ENCODE data around the gene ADRA2C. TPM values are rescaled to one million over a fixed set of nuclear protein-coding genes. Genes with fewer than 3 reads are reported as not detected.
A peak's percentile ranks its signal among the peaks of the same experiment; 100 is the strongest.

The ADRA2C gene
- polyA plus RNA-seq, 1 of the 3 experiments (the other 2 are of a cell fraction), result 0.15 TPM

DNA sequence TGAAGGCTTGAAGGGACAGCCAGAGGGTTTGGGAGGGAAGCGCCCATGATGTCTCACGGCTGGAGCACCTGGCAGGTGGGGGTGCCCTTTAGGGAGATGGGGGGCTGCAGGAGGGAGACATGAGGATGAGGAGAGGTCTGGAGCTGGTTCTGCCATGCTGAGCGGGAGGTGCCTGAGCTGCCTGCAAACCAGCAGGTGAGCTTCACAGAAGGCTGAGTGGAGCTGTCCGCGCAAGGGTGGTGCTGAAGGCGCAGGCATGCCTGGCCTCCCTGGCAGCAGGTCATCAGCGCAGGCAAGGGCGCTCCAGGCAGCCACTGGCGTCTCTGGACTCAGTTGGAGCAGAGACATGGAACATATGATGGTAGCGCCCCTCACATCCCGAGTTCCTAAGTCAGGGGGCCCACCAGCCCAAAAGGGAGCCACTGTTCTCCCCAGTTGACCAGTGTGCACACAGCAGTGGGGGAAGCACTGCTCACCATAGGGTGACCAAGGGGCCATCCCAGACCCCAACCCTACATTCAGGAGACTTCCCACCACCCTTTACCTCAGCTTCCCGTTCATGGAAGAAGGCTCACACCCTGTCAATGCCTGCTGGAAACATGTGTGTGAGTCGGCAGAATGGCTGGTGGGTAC is 25.8 kb downstream of the ADRA2C start:
- Histone ChIP-seq H3K27me3 (ENCODE audit: insufficient read depth) (no peaks in the 10 kb centered on the region), H3K4me3 (ENCODE audit: low read depth in 2 of 2, low read length in 1 of 2) (no peak overlapping the region), H3K4me1 (ENCODE audit: control insufficient read depth in 1 of 2, insufficient read depth in 2 of 2, low read depth in 1 of 2, low read length in 1 of 2) (peaks cover 0 to 33% of the 10 kb centered on the region in 2 experiments; a peak in 1 of 4 replicates), H3F3A (replicated peaks; ENCODE audit: insufficient read depth) (no peaks in the 10 kb centered on the region), H2AFZ (ENCODE audit: low read depth) (no peak overlapping the region), H3K9me3 (no peaks in the 10 kb centered on the region), H3K27ac (ENCODE audit: low read depth in 2 of 2, low read length in 1 of 2) (no peak overlapping the region), H3K9ac (no peak overlapping the region), H3K36me3 (replicated peaks in 1 of 2; ENCODE audit: control insufficient read depth in 1 of 2, insufficient read depth in 2 of 2, low read length in 1 of 2) (no peaks in the 10 kb centered on the region), H3K4me2 (no peak overlapping the region), H3K79me2 (ENCODE audit: insufficient read depth) (no peaks in the 10 kb centered on the region), H3K9me2 (no peaks in the 10 kb centered on the region), H4K20me1 (ENCODE audit: insufficient read depth) (no peaks in the 10 kb centered on the region)
- ChIA-PET POLR2A (no interaction called here), CTCF (interaction anchor here (1.0 to 12.6 kb wide), 10 partner anchors 17 to 90 kb away, joined by 3 to 144 read pairs (median 4); no protein-coding TSS in a partner anchor)
- DNase-seq, result no peak
- WGBS (ENCODE audit: low lambda C conversion rate), result 62% methylated on average over 7 of the region's 13 CpGs
- no peak for TF ChIP-seq YY1 (IDR thresholded peaks at IDR 0.05; ENCODE audit: low read depth)
- TF ChIP-seq, protein P1, sequence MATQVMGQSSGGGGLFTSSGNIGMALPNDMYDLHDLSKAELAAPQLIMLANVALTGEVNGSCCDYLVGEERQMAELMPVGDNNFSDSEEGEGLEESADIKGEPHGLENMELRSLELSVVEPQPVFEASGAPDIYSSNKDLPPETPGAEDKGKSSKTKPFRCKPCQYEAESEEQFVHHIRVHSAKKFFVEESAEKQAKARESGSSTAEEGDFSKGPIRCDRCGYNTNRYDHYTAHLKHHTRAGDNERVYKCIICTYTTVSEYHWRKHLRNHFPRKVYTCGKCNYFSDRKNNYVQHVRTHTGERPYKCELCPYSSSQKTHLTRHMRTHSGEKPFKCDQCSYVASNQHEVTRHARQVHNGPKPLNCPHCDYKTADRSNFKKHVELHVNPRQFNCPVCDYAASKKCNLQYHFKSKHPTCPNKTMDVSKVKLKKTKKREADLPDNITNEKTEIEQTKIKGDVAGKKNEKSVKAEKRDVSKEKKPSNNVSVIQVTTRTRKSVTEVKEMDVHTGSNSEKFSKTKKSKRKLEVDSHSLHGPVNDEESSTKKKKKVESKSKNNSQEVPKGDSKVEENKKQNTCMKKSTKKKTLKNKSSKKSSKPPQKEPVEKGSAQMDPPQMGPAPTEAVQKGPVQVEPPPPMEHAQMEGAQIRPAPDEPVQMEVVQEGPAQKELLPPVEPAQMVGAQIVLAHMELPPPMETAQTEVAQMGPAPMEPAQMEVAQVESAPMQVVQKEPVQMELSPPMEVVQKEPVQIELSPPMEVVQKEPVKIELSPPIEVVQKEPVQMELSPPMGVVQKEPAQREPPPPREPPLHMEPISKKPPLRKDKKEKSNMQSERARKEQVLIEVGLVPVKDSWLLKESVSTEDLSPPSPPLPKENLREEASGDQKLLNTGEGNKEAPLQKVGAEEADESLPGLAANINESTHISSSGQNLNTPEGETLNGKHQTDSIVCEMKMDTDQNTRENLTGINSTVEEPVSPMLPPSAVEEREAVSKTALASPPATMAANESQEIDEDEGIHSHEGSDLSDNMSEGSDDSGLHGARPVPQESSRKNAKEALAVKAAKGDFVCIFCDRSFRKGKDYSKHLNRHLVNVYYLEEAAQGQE (IDR thresholded peaks at IDR 0.05; ENCODE audit: low read depth, low read length), result peak; percentile 81

DNA sequence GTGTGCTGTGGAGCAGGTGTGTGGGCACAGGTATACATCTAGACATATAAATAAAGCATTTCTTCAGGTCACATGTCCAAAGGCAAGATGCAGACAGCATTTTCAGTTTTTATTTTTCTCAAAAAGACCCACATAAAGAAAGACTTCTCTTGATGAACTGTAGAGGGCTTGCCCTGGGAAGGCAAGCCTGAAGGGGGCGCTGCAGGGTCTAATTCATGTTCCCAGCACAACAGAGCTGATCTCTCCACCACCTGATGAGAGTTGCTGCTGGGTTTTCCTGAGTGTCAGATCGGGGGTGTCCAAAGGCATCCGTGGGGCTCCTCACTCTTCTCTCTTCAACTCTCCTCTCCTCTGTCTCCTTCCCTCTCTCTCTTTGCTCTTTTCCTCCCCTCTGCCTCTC is 26.6 kb downstream of the ADRA2C start:
- no peaks in the 10 kb centered on the region for H3K9me3 ChIP-seq
- no peaks in the 10 kb centered on the region for H3K9me2 ChIP-seq
- no peak overlapping the region for H3K9ac ChIP-seq
- DNase-seq, result peak; percentile 72
- ChIA-PET CTCF (interaction anchor here (0.5 to 12.6 kb wide), 20 partner anchors 9 to 372 kb away, joined by 3 to 144 read pairs (median 4); no protein-coding TSS in a partner anchor), POLR2A (no interaction called here)
- H3K27me3 ChIP-seq (ENCODE audit: insufficient read depth), result no peaks in the 10 kb centered on the region
- H4K20me1 ChIP-seq (ENCODE audit: insufficient read depth), result no peaks in the 10 kb centered on the region
- H3K4me3 ChIP-seq (ENCODE audit: low read depth in 2 of 2, low read length in 1 of 2), result no peak overlapping the region
- H2AFZ ChIP-seq (ENCODE audit: low read depth), result no peak overlapping the region
- no peak overlapping the region for H3K4me2 ChIP-seq
- H3K36me3 ChIP-seq (replicated peaks in 1 of 2; ENCODE audit: control insufficient read depth in 1 of 2, insufficient read depth in 2 of 2, low read length in 1 of 2), result no peaks in the 10 kb centered on the region
- H3F3A ChIP-seq (replicated peaks; ENCODE audit: insufficient read depth), result no peaks in the 10 kb centered on the region
- H3K4me1 ChIP-seq (ENCODE audit: control insufficient read depth in 1 of 2, insufficient read depth in 2 of 2, low read depth in 1 of 2, low read length in 1 of 2), result peaks cover 0 to 26% of the 10 kb centered on the region in 2 experiments; a peak in 1 of 4 replicates
- no peaks in the 10 kb centered on the region for H3K79me2 ChIP-seq (ENCODE audit: insufficient read depth)
- H3K27ac ChIP-seq (ENCODE audit: low read depth in 2 of 2, low read length in 1 of 2), result no peak overlapping the region
- 3% methylated on average over 3 of the region's 3 CpGs for WGBS (ENCODE audit: low lambda C conversion rate)
- no peak for TF ChIP-seq FOXJ3 (CRISPR knock-in tag; IDR thresholded peaks at IDR 0.05)
- TF ChIP-seq, protein P2, sequence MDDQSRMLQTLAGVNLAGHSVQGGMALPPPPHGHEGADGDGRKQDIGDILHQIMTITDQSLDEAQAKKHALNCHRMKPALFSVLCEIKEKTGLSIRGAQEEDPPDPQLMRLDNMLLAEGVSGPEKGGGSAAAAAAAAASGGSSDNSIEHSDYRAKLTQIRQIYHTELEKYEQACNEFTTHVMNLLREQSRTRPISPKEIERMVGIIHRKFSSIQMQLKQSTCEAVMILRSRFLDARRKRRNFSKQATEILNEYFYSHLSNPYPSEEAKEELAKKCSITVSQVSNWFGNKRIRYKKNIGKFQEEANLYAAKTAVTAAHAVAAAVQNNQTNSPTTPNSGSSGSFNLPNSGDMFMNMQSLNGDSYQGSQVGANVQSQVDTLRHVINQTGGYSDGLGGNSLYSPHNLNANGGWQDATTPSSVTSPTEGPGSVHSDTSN (IDR thresholded peaks at IDR 0.05), result no peak
- no peak for TF ChIP-seq EP300 (IDR thresholded peaks at IDR 0.05; ENCODE audit: borderline replicate concordance in 1 of 2, low read depth in 1 of 2, low read length in 1 of 2)
- no peak for TF ChIP-seq RCOR1 (IDR thresholded peaks at IDR 0.05; ENCODE audit: low read length)
- TF ChIP-seq GABPA (IDR thresholded peaks at IDR 0.05; ENCODE audit: low read depth), result no peak
- no peak for TF ChIP-seq MXI1 (IDR thresholded peaks at IDR 0.05; ENCODE audit: low read depth, low read length)
- no peak for TF ChIP-seq ELF1 (IDR thresholded peaks at IDR 0.05)
- TF ChIP-seq SMC3 (IDR thresholded peaks at IDR 0.05; ENCODE audit: low read depth, low read length), result peak; percentile 33; the same call in 1 of the 2 replicates
- TF ChIP-seq RAD21 (IDR thresholded peaks at IDR 0.05; ENCODE audit: low read length), result peak; percentile 63
- TF ChIP-seq MEF2A (IDR thresholded peaks at IDR 0.05; ENCODE audit: borderline replicate concordance, low read depth), result no peak
- TF ChIP-seq CHD2 (IDR thresholded peaks at IDR 0.05; ENCODE audit: low read length, partially characterized antibody), result no peak
- TF ChIP-seq, protein P3, sequence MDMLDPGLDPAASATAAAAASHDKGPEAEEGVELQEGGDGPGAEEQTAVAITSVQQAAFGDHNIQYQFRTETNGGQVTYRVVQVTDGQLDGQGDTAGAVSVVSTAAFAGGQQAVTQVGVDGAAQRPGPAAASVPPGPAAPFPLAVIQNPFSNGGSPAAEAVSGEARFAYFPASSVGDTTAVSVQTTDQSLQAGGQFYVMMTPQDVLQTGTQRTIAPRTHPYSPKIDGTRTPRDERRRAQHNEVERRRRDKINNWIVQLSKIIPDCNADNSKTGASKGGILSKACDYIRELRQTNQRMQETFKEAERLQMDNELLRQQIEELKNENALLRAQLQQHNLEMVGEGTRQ (IDR thresholded peaks at IDR 0.05; ENCODE audit: borderline replicate concordance, low read depth, low read length), result no peak
- TF ChIP-seq FOXM1 (IDR thresholded peaks at IDR 0.05; ENCODE audit: low read depth), result no peak
- TF ChIP-seq TEAD4 (IDR thresholded peaks at IDR 0.05; ENCODE audit: borderline replicate concordance, insufficient read depth), result no peak
- no peak for TF ChIP-seq RXRA (IDR thresholded peaks at IDR 0.05; ENCODE audit: borderline replicate concordance, low read depth)
- TF ChIP-seq POLR2AphosphoS5 (IDR thresholded peaks at IDR 0.05; ENCODE audit: low read depth, low read length), result no peak
- TF ChIP-seq JUND (IDR thresholded peaks at IDR 0.05), result no peak
- TF ChIP-seq, protein P4, sequence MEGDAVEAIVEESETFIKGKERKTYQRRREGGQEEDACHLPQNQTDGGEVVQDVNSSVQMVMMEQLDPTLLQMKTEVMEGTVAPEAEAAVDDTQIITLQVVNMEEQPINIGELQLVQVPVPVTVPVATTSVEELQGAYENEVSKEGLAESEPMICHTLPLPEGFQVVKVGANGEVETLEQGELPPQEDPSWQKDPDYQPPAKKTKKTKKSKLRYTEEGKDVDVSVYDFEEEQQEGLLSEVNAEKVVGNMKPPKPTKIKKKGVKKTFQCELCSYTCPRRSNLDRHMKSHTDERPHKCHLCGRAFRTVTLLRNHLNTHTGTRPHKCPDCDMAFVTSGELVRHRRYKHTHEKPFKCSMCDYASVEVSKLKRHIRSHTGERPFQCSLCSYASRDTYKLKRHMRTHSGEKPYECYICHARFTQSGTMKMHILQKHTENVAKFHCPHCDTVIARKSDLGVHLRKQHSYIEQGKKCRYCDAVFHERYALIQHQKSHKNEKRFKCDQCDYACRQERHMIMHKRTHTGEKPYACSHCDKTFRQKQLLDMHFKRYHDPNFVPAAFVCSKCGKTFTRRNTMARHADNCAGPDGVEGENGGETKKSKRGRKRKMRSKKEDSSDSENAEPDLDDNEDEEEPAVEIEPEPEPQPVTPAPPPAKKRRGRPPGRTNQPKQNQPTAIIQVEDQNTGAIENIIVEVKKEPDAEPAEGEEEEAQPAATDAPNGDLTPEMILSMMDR (IDR thresholded peaks at IDR 0.05), result peak; percentile 11; the same call in 1 of the 2 replicates
- TF ChIP-seq, protein P5, sequence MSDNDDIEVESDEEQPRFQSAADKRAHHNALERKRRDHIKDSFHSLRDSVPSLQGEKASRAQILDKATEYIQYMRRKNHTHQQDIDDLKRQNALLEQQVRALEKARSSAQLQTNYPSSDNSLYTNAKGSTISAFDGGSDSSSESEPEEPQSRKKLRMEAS (IDR thresholded peaks at IDR 0.05; ENCODE audit: low read depth), result no peak
